GM23338 (cell line): ENCODE data around the gene EPHA7. TPM values are rescaled to one million over a fixed set of nuclear protein-coding genes. Genes with fewer than 3 reads are reported as not detected.

Experiments used
- ATAC-seq: fragments of 200-7000 bp; cut with Tn5 transposase; 3 replicates; pipeline ENCODE4 v1.9.1; 2020
- DNase-seq: peaks from one replicate; pipeline ENCODE4 v3.0.0-alpha.2; 2015; ENCODE audit warnings: low spot score
- H2AFZ ChIP-seq: fragments of 200-600 bp; sonication (generic); 2 replicates; pipeline ENCODE4 v1.8.0; 2016; ENCODE audit warnings: antibody characterized with exemption, mild to moderate bottlenecking, moderate library complexity
- H3F3A ChIP-seq: fragments of 200-600 bp; sonication (generic); replicated peaks from 2 replicates; pipeline ENCODE4 v1.8.0; 2017; ENCODE audit warnings: antibody characterized with exemption, mixed run types, low read depth
- H3K27ac ChIP-seq: fragments of 200-600 bp; sonication (generic); 2 replicates; pipeline ENCODE4 v1.6.1; 2016; ENCODE audit warnings: low read depth
- H3K27me3 ChIP-seq: fragments of 200-600 bp; sonication (generic); 2 replicates; pipeline ENCODE4 v1.8.0; 2016; ENCODE audit warnings: mild to moderate bottlenecking, mixed run types, moderate library complexity; ENCODE audit not compliant: insufficient read depth
- H3K36me3 ChIP-seq: fragments of 200-600 bp; sonication (generic); 2 replicates; pipeline ENCODE4 v1.8.0; 2016; ENCODE audit warnings: mild to moderate bottlenecking; ENCODE audit not compliant: insufficient read depth
- H3K4me1 ChIP-seq: fragments of 200-600 bp; sonication (generic); 2 replicates; pipeline ENCODE4 v1.8.0; 2016; ENCODE audit warnings: mild to moderate bottlenecking, moderate library complexity; ENCODE audit not compliant: insufficient read depth
- H3K4me2 ChIP-seq: fragments of 200-600 bp; sonication (generic); 2 replicates; pipeline ENCODE4 v1.7.1; 2017; ENCODE audit warnings: mixed run types
- H3K4me3 ChIP-seq: fragments of 200-600 bp; sonication (generic); 2 replicates; pipeline ENCODE4 v1.6.1; 2016; ENCODE audit warnings: mixed run types
- H3K79me2 ChIP-seq: fragments of 200-600 bp; sonication (generic); replicated peaks from 2 replicates; pipeline ENCODE4 v1.8.0; 2017; ENCODE audit warnings: mild to moderate bottlenecking; ENCODE audit not compliant: insufficient read depth
- H3K9me2 ChIP-seq: fragments of 200-600 bp; sonication (generic); 2 replicates; pipeline ENCODE4 v1.8.0; 2017; ENCODE audit not compliant: insufficient read depth
- H4K20me1 ChIP-seq: fragments of 200-600 bp; sonication (generic); replicated peaks from 2 replicates; pipeline ENCODE4 v1.8.0; 2017; ENCODE audit warnings: mild to moderate bottlenecking; ENCODE audit not compliant: insufficient read depth
- H3K27ac Mint-ChIP-seq: 2 replicates; pipeline ENCODE4 v1.8.0; 2020; ENCODE audit warnings: inconsistent platforms, mild to moderate bottlenecking, moderate library complexity, mixed read lengths
- H3K27me3 Mint-ChIP-seq: 3 replicates; pipeline ENCODE4 v1.8.0; 2022; ENCODE audit warnings: low read depth, mild to moderate bottlenecking, moderate library complexity, mixed read lengths, inconsistent platforms; ENCODE audit not compliant: insufficient read depth, poor library complexity
- H3K36me3 Mint-ChIP-seq: 3 replicates; pipeline ENCODE4 v1.8.0; 2021; ENCODE audit warnings: low read depth, mild to moderate bottlenecking, inconsistent platforms, moderate library complexity, mixed read lengths
- H3K4me1 Mint-ChIP-seq: 3 replicates; pipeline ENCODE4 v1.8.0; 2020; ENCODE audit warnings: mild to moderate bottlenecking, inconsistent platforms, mixed read lengths
- H3K4me3 Mint-ChIP-seq: 3 replicates; pipeline ENCODE4 v1.8.0; 2021; ENCODE audit warnings: moderate library complexity, mild to moderate bottlenecking, inconsistent platforms, mixed read lengths
- H3K9me3 Mint-ChIP-seq: 3 replicates; pipeline ENCODE4 v1.8.0; 2020; ENCODE audit warnings: moderate library complexity, mild to moderate bottlenecking, inconsistent platforms, mixed read lengths
- CREB1 ChIP-seq: fragments of 250-450 bp; sonication (Bioruptor Pico); IDR thresholded peaks from 2 replicates; pipeline ENCODE4 v1.5.0; 2020; ENCODE audit warnings: low read depth, mild to moderate bottlenecking, moderate library complexity
- EZH2 ChIP-seq: fragments of 200-600 bp; sonication (generic); IDR thresholded peaks from one replicate; pipeline ENCODE4 v1.8.0; 2017; ENCODE audit warnings: antibody characterized with exemption, mild to moderate bottlenecking, low read depth; ENCODE audit not compliant: unreplicated experiment
- JUNB ChIP-seq: IDR thresholded peaks from one replicate; pipeline ENCODE4 v1.6.1; 2016; ENCODE audit warnings: antibody characterized with exemption; ENCODE audit not compliant: unreplicated experiment
- NANOG ChIP-seq: IDR thresholded peaks from 2 replicates; pipeline ENCODE4 v1.6.1; 2016; ENCODE audit warnings: antibody characterized with exemption, borderline replicate concordance
- STAT1 ChIP-seq: IDR thresholded peaks from one replicate; pipeline ENCODE4 v1.6.1; 2016; ENCODE audit warnings: antibody characterized with exemption; ENCODE audit not compliant: unreplicated experiment
- ZNF331 ChIP-seq: fragments of 250-450 bp; sonication (Bioruptor Pico); IDR thresholded peaks from 2 replicates; pipeline ENCODE4 v1.5.0; 2020; ENCODE audit warnings: low read depth, mild to moderate bottlenecking, moderate library complexity
- polyA plus RNA-seq: library from polyadenylated mRNA; unstranded; fragments of >200 nt; fragmentation: Nextera tagmentation; extraction: Ambion mirVana; gene quantifications from 2 replicates; pipeline ENCODE4 v1.2.1, GENCODE V29; 2016
- total RNA-seq: library from RNA; depleted of rRNA; stranded (reverse); fragments of >200 nt; shearing (Covaris generic); gene quantifications from 2 replicates; pipeline ENCODE4 v1.2.3, GENCODE V29; 2014
- TF ChIP-seq, protein P1 (sequence below): IDR thresholded peaks from one replicate; pipeline ENCODE4 v1.6.1; 2018; ENCODE audit warnings: antibody characterized with exemption; ENCODE audit not compliant: unreplicated experiment
- TF ChIP-seq, protein P2 (sequence below), 2 experiments: fragments of 200-600 bp in 1 of 2; sonication (generic) in 1 of 2; conservative IDR thresholded peaks; 2 replicates each; pipeline versions ENCODE4 v1.5.1 to v1.6.1; 2016 to 2017; ENCODE audit warnings: antibody characterized with exemption in 2 of 2, low read depth in 2 of 2, mild to moderate bottlenecking in 2 of 2, moderate library complexity in 1 of 2
- TF ChIP-seq, protein P3 (sequence below): fragments of 250-450 bp; sonication (Bioruptor Pico); IDR thresholded peaks from 2 replicates; pipeline ENCODE4 v1.5.0; 2020; ENCODE audit warnings: mild to moderate bottlenecking, moderate library complexity

EPHA7 gene
- total and polyA plus RNA-seq, 2 experiments from 2014 or later, result 3.3 to 7.3 TPM

DNA sequence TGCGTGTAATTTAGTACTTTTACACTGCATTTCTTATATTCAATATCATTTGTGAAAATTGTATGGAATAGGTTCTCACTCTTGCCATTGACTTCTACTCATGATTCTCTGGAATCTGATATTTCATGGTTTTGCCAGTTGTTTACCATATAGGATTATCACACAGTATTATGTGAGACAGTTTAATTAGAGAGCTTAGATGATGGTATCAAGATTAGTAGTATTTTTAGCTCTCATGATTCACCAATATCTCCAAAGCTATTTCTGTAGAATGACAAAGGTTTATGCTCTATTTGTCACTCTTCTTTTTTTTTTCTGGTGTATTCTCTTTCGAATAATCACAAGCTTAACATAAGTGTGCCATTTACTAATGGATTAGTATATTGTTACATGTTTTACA is 45.9 kb downstream of the EPHA7 start (continued):
- TF ChIP-seq, protein P1, sequence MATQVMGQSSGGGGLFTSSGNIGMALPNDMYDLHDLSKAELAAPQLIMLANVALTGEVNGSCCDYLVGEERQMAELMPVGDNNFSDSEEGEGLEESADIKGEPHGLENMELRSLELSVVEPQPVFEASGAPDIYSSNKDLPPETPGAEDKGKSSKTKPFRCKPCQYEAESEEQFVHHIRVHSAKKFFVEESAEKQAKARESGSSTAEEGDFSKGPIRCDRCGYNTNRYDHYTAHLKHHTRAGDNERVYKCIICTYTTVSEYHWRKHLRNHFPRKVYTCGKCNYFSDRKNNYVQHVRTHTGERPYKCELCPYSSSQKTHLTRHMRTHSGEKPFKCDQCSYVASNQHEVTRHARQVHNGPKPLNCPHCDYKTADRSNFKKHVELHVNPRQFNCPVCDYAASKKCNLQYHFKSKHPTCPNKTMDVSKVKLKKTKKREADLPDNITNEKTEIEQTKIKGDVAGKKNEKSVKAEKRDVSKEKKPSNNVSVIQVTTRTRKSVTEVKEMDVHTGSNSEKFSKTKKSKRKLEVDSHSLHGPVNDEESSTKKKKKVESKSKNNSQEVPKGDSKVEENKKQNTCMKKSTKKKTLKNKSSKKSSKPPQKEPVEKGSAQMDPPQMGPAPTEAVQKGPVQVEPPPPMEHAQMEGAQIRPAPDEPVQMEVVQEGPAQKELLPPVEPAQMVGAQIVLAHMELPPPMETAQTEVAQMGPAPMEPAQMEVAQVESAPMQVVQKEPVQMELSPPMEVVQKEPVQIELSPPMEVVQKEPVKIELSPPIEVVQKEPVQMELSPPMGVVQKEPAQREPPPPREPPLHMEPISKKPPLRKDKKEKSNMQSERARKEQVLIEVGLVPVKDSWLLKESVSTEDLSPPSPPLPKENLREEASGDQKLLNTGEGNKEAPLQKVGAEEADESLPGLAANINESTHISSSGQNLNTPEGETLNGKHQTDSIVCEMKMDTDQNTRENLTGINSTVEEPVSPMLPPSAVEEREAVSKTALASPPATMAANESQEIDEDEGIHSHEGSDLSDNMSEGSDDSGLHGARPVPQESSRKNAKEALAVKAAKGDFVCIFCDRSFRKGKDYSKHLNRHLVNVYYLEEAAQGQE, result no peak
- TF ChIP-seq ZNF331 (CRISPR knock-in tag) (no peak), STAT1 (no peak), CREB1 (CRISPR knock-in tag) (no peak)

DNA sequence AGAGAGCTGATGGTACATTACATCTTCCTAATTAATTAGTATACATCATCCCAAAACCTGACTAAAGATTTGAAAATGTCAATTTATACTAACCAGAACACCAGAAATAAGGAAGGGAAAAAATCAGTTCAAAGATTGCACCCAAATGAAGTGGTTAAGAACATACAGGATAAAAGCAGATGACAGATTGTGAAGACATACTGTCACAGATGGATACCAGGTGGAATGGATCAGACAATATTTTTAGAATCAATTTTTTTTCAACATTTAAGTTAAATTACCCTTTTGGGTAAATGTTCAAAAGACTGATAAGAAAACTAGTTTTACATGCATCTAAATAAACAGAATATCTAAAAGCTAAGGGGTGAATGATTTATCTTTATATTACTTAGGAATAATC is 47.6 kb downstream of the EPHA7 start:
- Histone ChIP-seq H3K9me2 (no peaks in the 10 kb centered on the region), H2AFZ (no peak overlapping the region), H3K4me3 (no peak overlapping the region), H3K79me2 (no peaks in the 10 kb centered on the region), H3K4me2 (no peak overlapping the region), H3K4me1 (no peaks in the 10 kb centered on the region), H3K36me3 (no peaks in the 10 kb centered on the region), H3F3A (no peaks in the 10 kb centered on the region), H3K27me3 (no peaks in the 10 kb centered on the region), H3K27ac (no peak overlapping the region), H4K20me1 (no peaks in the 10 kb centered on the region)
- TF ChIP-seq EZH2 (no peak), STAT1 (no peak), NANOG (no peak), JUNB (no peak)
- TF ChIP-seq, protein P1, result no peak
- TF ChIP-seq, protein P2, sequence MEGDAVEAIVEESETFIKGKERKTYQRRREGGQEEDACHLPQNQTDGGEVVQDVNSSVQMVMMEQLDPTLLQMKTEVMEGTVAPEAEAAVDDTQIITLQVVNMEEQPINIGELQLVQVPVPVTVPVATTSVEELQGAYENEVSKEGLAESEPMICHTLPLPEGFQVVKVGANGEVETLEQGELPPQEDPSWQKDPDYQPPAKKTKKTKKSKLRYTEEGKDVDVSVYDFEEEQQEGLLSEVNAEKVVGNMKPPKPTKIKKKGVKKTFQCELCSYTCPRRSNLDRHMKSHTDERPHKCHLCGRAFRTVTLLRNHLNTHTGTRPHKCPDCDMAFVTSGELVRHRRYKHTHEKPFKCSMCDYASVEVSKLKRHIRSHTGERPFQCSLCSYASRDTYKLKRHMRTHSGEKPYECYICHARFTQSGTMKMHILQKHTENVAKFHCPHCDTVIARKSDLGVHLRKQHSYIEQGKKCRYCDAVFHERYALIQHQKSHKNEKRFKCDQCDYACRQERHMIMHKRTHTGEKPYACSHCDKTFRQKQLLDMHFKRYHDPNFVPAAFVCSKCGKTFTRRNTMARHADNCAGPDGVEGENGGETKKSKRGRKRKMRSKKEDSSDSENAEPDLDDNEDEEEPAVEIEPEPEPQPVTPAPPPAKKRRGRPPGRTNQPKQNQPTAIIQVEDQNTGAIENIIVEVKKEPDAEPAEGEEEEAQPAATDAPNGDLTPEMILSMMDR (conservative IDR thresholded peaks at IDR 0.05; ENCODE audit: low read depth in 2 of 2), result no peak
- TF ChIP-seq, protein P3, sequence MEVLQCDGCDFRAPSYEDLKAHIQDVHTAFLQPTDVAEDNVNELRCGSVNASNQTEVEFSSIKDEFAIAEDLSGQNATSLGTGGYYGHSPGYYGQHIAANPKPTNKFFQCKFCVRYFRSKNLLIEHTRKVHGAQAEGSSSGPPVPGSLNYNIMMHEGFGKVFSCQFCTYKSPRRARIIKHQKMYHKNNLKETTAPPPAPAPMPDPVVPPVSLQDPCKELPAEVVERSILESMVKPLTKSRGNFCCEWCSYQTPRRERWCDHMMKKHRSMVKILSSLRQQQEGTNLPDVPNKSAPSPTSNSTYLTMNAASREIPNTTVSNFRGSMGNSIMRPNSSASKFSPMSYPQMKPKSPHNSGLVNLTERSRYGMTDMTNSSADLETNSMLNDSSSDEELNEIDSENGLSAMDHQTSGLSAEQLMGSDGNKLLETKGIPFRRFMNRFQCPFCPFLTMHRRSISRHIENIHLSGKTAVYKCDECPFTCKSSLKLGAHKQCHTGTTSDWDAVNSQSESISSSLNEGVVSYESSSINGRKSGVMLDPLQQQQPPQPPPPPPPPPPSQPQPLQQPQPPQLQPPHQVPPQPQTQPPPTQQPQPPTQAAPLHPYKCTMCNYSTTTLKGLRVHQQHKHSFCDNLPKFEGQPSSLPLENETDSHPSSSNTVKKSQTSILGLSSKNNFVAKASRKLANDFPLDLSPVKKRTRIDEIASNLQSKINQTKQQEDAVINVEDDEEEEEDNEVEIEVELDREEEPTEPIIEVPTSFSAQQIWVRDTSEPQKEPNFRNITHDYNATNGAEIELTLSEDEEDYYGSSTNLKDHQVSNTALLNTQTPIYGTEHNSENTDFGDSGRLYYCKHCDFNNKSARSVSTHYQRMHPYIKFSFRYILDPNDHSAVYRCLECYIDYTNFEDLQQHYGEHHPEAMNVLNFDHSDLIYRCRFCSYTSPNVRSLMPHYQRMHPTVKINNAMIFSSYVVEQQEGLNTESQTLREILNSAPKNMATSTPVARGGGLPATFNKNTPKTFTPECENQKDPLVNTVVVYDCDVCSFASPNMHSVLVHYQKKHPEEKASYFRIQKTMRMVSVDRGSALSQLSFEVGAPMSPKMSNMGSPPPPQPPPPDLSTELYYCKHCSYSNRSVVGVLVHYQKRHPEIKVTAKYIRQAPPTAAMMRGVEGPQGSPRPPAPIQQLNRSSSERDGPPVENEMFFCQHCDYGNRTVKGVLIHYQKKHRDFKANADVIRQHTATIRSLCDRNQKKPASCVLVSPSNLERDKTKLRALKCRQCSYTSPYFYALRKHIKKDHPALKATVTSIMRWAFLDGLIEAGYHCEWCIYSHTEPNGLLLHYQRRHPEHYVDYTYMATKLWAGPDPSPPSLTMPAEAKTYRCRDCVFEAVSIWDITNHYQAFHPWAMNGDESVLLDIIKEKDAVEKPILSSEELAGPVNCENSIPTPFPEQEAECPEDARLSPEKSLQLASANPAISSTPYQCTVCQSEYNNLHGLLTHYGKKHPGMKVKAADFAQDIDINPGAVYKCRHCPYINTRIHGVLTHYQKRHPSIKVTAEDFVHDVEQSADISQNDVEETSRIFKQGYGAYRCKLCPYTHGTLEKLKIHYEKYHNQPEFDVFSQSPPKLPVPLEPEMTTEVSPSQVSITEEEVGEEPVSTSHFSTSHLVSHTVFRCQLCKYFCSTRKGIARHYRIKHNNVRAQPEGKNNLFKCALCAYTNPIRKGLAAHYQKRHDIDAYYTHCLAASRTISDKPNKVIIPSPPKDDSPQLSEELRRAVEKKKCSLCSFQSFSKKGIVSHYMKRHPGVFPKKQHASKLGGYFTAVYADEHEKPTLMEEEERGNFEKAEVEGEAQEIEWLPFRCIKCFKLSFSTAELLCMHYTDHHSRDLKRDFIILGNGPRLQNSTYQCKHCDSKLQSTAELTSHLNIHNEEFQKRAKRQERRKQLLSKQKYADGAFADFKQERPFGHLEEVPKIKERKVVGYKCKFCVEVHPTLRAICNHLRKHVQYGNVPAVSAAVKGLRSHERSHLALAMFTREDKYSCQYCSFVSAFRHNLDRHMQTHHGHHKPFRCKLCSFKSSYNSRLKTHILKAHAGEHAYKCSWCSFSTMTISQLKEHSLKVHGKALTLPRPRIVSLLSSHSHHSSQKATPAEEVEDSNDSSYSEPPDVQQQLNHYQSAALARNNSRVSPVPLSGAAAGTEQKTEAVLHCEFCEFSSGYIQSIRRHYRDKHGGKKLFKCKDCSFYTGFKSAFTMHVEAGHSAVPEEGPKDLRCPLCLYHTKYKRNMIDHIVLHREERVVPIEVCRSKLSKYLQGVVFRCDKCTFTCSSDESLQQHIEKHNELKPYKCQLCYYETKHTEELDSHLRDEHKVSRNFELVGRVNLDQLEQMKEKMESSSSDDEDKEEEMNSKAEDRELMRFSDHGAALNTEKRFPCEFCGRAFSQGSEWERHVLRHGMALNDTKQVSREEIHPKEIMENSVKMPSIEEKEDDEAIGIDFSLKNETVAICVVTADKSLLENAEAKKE (CRISPR knock-in tag), result no peak
- DNase-seq (no peak), ATAC-seq (no peak)
- Mint-ChIP-seq H3K4me1 (no peaks in the 10 kb centered on the region), H3K36me3 (no peaks in the 10 kb centered on the region), H3K27me3 (no peaks in the 10 kb centered on the region), H3K9me3 (no peaks in the 10 kb centered on the region), H3K4me3 (no peak overlapping the region), H3K27ac (no peak overlapping the region)
